IPS DF 6.9 (cell line): Measurements from ENCODE around the gene DEGS1.
"Not testable (repeated sequence)": the region's sequence is repeated elsewhere in the genome, so short reads cannot be mapped to it uniquely, and the experiment has no call there.

Source experiments
- DNase-seq: peaks from one replicate; pipeline ENCODE4 v3.0.0-alpha.2; 2013; ENCODE audit warnings: low read depth, low spot score
- H3K27ac ChIP-seq: one replicate; pipeline ENCODE4 v1.5.1; 2013; ENCODE audit warnings: low read length, control low read depth
- H3K27me3 ChIP-seq: 2 replicates; pipeline ENCODE4 v1.6.1; 2013; ENCODE audit warnings: mild to moderate bottlenecking, low read length; ENCODE audit not compliant: control insufficient read depth, insufficient read depth
- H3K36me3 ChIP-seq: 2 replicates; pipeline ENCODE4 v1.6.1; 2013; ENCODE audit warnings: low read length; ENCODE audit not compliant: control insufficient read depth, insufficient read depth
- H3K4me1 ChIP-seq: 2 replicates; pipeline ENCODE4 v1.6.1; 2013; ENCODE audit warnings: low read length; ENCODE audit not compliant: control insufficient read depth, insufficient read depth
- H3K4me3 ChIP-seq: 2 replicates; pipeline ENCODE4 v1.5.1; 2013; ENCODE audit warnings: mild to moderate bottlenecking, low read length
- H3K9me3 ChIP-seq: 2 replicates; pipeline ENCODE4 v1.6.1; 2013; ENCODE audit warnings: low read length, inconsistent platforms; ENCODE audit not compliant: control insufficient read depth, insufficient read depth
- WGBS: extraction: QIAGEN DNeasy Blood & Tissue Kit; methylation state at CpG from one replicate; pipeline ENCODE4 v1.1.7; 2013; ENCODE audit warnings: mixed read lengths, missing lambda C conversion rate; ENCODE audit not compliant: insufficient read length, insufficient coverage; 5-methylcytosine and 5-hydroxymethylcytosine counted together

Gene DEGS1

GRCh38 chr1:224193319-224193966 is 10.4 kb downstream of the DEGS1 start:
- Histone ChIP-seq H3K4me3 (no peak overlapping the region), H3K36me3 (peaks cover 7% of the 10 kb centered on the region; the same call in 1 of the 2 replicates), H3K27me3 (no peaks in the 10 kb centered on the region), H3K27ac (no peak overlapping the region), H3K4me1 (no peaks in the 10 kb centered on the region), H3K9me3 (no peaks in the 10 kb centered on the region)
- WGBS, result no CpG with 5 or more reads among the region's 8 CpGs
- no peak for DNase-seq

DNA sequence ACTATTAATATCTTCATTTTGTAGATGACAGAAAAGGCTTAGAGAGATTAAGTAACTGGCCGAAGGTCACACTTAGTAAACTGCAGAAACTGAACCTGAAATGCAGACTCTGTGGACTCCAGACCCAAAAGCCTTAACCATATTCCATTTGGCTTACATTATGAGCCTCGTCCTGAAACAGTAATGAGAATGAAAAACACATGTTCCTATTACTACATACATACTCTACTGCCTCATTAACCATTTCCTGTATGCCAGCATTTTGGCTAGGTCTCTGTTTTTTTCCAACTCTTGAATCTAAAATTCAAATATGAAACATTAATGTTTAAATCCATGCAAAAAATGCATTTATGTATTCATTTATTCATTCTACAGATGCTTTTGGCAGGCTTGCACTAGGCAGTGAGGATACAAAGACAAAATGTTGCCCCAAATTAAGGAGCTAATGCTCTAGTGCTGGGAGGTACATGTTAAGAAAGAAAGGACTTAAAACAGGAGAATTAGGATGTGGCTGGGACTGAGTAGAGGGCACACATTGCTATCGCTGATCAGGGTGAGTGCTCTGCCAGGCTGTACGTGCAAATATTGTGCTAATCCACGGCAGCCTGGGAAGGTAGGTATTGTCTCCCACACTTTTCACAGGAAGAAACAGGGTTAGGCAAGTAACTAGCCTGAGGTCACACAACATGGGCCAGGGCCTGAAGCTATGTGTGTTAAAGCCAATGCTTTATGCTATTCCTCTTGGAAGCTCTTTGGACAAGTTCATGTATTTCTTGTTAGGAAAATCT is 14.0 kb downstream of the DEGS1 start:
- Histone ChIP-seq H3K4me3 (no peak overlapping the region), H3K4me1 (no peaks in the 10 kb centered on the region), H3K27me3 (no peaks in the 10 kb centered on the region), H3K36me3 (peaks cover 7% of the 10 kb centered on the region; the same call in 1 of the 2 replicates), H3K9me3 (no peaks in the 10 kb centered on the region), H3K27ac (no peak overlapping the region)
- no peak for DNase-seq
- no CpG with 5 or more reads among the region's 5 CpGs for WGBS

DNA sequence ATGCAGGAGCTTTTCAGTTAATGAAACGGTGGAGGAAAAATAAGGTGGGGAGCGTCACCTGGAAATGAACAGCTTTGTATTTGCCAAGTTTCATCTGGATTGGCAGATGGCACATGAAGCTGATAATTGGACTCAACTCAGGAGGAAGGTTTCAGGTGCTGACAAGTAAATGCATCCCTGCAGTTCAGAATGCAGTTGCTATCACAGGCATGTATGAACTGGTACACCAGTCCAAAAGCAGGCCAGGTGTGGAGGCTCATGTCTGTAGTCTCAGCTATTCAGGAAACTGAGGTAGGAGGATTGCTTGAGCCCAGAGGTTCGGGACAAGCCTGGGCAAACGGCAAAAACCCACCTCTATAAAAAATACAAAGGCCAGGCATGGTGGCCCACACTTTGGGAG is 15.5 kb downstream of the DEGS1 start:
- Histone ChIP-seq H3K27ac (no peak overlapping the region), H3K4me1 (no peaks in the 10 kb centered on the region), H3K27me3 (no peaks in the 10 kb centered on the region), H3K4me3 (no peak overlapping the region), H3K36me3 (0 out of 2 replicates have a peak, but pooled peaks cover under 1% of the 10 kb centered on the region), H3K9me3 (no peaks in the 10 kb centered on the region)
- no peak for DNase-seq
- no CpG with 5 or more reads among the region's 4 CpGs for WGBS

GRCh38 chr1:224199679-224200078 is 16.6 kb downstream of the DEGS1 start:
- H3K4me3 ChIP-seq, result no peak overlapping the region
- no peak for DNase-seq
- H3K27me3 ChIP-seq, result no peaks in the 10 kb centered on the region
- no peaks in the 10 kb centered on the region for H3K36me3 ChIP-seq
- no CpG with 5 or more reads among the region's 2 CpGs for WGBS
- peaks cover under 1% of the 10 kb centered on the region; the same call in 1 of the 2 replicates for H3K4me1 ChIP-seq
- H3K27ac ChIP-seq, result no peak overlapping the region
- H3K9me3 ChIP-seq, result no peaks in the 10 kb centered on the region

DNA sequence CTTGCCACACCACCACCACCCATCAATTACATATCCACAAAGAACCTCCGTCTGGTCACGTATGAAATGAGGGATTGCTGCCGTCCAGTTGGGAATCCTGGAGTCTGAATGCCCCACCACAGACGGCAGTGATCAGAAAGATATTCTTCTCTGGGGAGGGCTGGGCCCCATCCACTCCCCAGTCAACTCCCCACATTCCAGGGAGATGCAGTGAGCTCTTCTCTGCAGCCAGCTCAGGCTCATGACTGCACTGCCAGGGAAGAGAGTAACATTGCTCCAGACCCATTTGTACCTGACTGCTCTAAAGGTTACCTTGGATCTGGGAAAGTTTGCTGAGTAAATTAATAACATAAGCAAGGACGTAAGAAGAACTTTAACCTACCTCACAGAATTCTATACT is 18.3 kb downstream of the DEGS1 start:
- no CpG with 5 or more reads among the region's 5 CpGs for WGBS
- H3K4me3 ChIP-seq, result no peak overlapping the region
- peaks cover 1% of the 10 kb centered on the region; the same call in 1 of the 2 replicates for H3K4me1 ChIP-seq
- no peaks in the 10 kb centered on the region for H3K36me3 ChIP-seq
- H3K27me3 ChIP-seq, result no peaks in the 10 kb centered on the region
- no peaks in the 10 kb centered on the region for H3K9me3 ChIP-seq
- no peak for DNase-seq
- no peak overlapping the region for H3K27ac ChIP-seq

- Histone ChIP-seq H3K27me3 (no peaks in the 10 kb centered on the region), H3K4me1 (peaks cover 1% of the 10 kb centered on the region; the same call in 1 of the 2 replicates), H3K9me3 (no peaks in the 10 kb centered on the region), H3K4me3 (no peak overlapping the region), H3K27ac (no peak overlapping the region), H3K36me3 (no peaks in the 10 kb centered on the region)
- no CpG with 5 or more reads among the region's 4 CpGs for WGBS
- DNase-seq, result no peak
Observed at GRCh38 chr1:224201853-224202252, 18.8 kb downstream of the DEGS1 start.

DNA sequence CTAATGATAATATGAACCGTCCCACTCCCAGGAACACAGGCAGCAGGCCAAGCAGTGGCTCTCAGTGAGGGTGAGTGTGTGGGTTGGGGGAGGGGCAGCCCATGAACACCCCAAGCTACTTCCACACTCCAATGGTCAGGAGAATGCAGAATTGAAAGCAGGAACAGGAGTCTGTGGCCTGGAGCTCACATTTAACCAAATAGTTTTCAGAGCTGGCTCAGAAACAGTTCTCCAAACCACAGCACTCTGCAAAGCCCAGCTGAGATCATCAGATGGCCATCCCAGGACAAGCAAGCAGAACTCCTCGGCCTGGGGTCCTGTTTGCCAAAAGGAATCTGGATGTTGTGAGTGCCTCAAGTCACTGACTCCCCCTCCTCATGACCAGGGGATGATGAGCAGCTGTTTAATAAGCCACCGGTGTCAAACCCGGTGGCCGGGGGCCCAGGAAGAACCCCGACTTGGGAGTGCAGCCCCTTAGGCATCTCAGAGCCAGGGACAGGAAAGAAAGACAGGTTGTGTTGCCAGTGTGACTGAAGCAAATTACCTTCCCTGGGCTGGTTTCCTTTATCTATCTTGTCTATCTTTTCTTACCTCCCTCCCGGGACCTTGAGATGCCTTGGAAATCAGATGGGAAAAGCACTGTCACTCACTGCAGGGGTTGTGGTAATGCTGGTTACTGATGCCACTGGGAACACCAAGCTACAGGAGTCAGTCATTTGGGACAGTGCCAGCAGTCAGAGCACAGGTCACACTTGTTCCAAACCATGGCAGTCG is 20.4 kb downstream of the DEGS1 start:
- Histone ChIP-seq H3K4me3 (no peak overlapping the region), H3K27me3 (no peaks in the 10 kb centered on the region), H3K27ac (no peak overlapping the region), H3K36me3 (no peaks in the 10 kb centered on the region), H3K4me1 (peaks cover 1% of the 10 kb centered on the region; the same call in 1 of the 2 replicates), H3K9me3 (no peaks in the 10 kb centered on the region)
- no CpG with 5 or more reads among the region's 8 CpGs for WGBS
- no peak for DNase-seq

GRCh38 chr1:224205438-224205840 is 22.4 kb downstream of the DEGS1 start:
- H3K4me1 ChIP-seq, result peaks cover 1% of the 10 kb centered on the region; the same call in 1 of the 2 replicates
- no peaks in the 10 kb centered on the region for H3K9me3 ChIP-seq
- no peak overlapping the region for H3K27ac ChIP-seq
- DNase-seq, result no peak
- H3K4me3 ChIP-seq, result no peak overlapping the region
- WGBS, result no CpG with 5 or more reads among the region's 4 CpGs
- H3K27me3 ChIP-seq, result no peaks in the 10 kb centered on the region
- no peaks in the 10 kb centered on the region for H3K36me3 ChIP-seq

GRCh38 chr1:224205931-224206538 is 23.0 kb downstream of the DEGS1 start:
- DNase-seq, H3K36me3 ChIP-seq, H3K9me3 ChIP-seq, H3K4me1 ChIP-seq, H3K4me3 ChIP-seq, H3K27ac ChIP-seq, H3K27me3 ChIP-seq: not testable (repeated sequence)
- no CpG with 5 or more reads among the region's 10 CpGs for WGBS
